Mesodermal cell (in vitro differentiated cells): ENCODE results near the gene DEFB112. TPM values are rescaled to one million over a fixed set of nuclear protein-coding genes. Genes with fewer than 3 reads are reported as not detected.

Experiments
- H3K27ac ChIP-seq: 2 replicates; pipeline ENCODE4 v1.7.0; 2013; ENCODE audit warnings: mild to moderate bottlenecking, low read depth, low read length, moderate library complexity; ENCODE audit not compliant: severe bottlenecking
- H3K36me3 ChIP-seq: 2 replicates; pipeline ENCODE4 v1.7.1; 2013; ENCODE audit warnings: mild to moderate bottlenecking, low read length, moderate library complexity; ENCODE audit not compliant: control insufficient read depth, insufficient read depth
- H3K4me1 ChIP-seq: one replicate; pipeline ENCODE4 v1.7.1; 2013; ENCODE audit warnings: mild to moderate bottlenecking, low read length; ENCODE audit not compliant: insufficient read depth, control insufficient read depth, poor library complexity, severe bottlenecking
- H3K4me3 ChIP-seq: 2 replicates; pipeline ENCODE4 v1.7.0; 2013; ENCODE audit warnings: low read length, control low read depth, mild to moderate bottlenecking; ENCODE audit not compliant: insufficient read depth, poor library complexity, severe bottlenecking; ENCODE audit errors: extremely low read depth
- H3K9me3 ChIP-seq: 2 replicates; pipeline ENCODE4 v1.7.1; 2013; ENCODE audit warnings: mild to moderate bottlenecking, low read length, moderate library complexity; ENCODE audit not compliant: control insufficient read depth
- WGBS, 2 experiments: methylation state at CpG; one replicate each; pipeline ENCODE4 v1.1.5; 2013; ENCODE audit warnings: missing lambda C conversion rate in 2 of 2; ENCODE audit not compliant: insufficient coverage in 2 of 2; 5-methylcytosine and 5-hydroxymethylcytosine counted together
- polyA plus RNA-seq, 2 experiments: library from polyadenylated mRNA; stranded (reverse); fragments of 50-300 nt; gene quantifications; one replicate each; pipeline ENCODE4 v1.2.3, GENCODE V29; 2013

The DEFB112 gene
- polyA plus RNA-seq (2013, experiment 1 of 2): not detected
- polyA plus RNA-seq (2013, experiment 2 of 2): not detected

GRCh38 chr6:50049829-50050228 is at the start of gene DEFB112:
Gene DEFB112, minus strand, starts transcription at chr6:50049929. Its CDS starts 60 bp downstream, at chr6:50049869.
- WGBS, 2 experiments: no CpG with 5 or more reads among the region's 1 CpG
- H3K36me3 ChIP-seq: no peaks in the 10 kb centered on the region

DNA sequence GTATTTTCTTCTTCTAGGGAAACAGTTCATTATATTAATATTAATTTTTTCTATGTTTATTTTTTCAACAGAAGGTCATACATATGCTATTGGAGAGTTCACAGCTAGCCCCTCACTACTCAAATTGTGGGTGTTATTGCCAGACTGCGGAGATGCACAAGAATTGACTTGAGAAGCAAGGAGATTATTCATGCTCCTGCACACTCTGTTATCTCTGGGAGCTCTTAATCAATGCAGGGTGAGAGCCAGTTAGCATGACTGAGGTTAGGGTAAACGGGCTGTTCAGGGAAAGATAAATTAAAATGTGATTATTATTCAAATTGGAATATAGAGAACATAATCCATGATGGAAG is 48.9 kb upstream of the DEFB112 start:
- no peak overlapping the region for H3K4me3 ChIP-seq
- H3K4me1 ChIP-seq: no peaks in the 10 kb centered on the region
- no peak overlapping the region for H3K27ac ChIP-seq
- H3K36me3 ChIP-seq: no peaks in the 10 kb centered on the region
- 67% methylated on average over 1 of the region's 2 CpGs; no CpG with 5 or more reads in 1 of the 2 experiments for WGBS, 2 experiments
- no peaks in the 10 kb centered on the region for H3K9me3 ChIP-seq

More at GRCh38 chr6:50049829-50050228, at the start of gene DEFB112:
- Histone ChIP-seq H3K4me1 (no peaks in the 10 kb centered on the region), H3K9me3 (no peaks in the 10 kb centered on the region), H3K4me3 (no peak within 1 kb of the TSS), H3K27ac (no peak within 1 kb of the TSS)

DNA sequence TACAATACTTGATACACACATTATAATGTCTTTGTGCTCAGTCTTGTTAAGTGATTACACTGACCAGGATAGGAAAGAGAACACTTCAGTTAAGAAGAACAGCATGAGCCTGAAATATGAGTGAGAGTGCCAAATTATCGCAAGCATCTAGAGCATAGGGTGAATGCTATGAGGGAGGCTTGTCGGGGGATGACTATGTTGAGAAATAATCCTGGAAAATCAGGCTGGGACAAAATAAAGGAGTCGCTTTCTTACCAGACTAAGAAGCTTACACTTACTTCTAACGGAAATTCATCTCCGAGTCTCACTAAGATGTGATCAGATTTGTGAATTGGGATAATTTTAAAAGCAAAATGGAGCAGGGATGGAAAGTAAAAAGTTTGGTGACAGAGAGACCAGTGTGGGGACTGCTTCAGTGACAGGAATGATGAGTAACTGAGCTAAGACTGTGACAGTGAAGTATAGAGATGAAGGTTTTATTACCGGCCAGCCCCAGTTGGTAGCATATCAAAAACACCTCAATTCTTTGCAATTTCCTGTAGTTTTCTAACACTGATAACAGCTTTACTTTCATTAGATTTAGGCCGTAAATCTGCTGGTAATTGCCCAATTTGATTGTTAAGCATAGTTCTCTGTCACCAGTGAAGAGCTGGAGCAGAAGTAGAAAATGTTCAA is 48.4 kb upstream of the DEFB112 start:
- Histone ChIP-seq H3K27ac (no peak overlapping the region), H3K4me3 (no peak overlapping the region)
- 86 to 90% methylated on average over 2 to 4 of the region's 7 CpGs for WGBS, 2 experiments

DNA sequence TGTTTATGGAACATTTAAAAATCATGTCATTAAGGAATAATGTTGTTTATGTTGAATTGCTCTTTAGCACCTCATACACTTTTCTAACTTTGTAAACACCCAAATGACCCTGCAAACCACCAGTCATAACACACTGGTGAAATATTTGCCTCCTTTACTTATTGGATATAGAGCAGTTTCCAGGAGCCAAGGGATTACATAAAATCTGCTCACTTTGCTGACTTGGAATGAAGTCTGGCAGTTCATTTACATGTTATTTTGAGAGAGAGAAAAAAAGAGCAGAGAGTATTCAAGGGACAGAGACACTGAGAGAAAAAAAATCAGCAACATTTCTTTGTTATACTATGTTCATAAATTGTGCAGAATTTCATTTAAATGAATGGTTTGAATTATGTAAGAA is 46.6 kb upstream of the DEFB112 start:
- Histone ChIP-seq H3K4me3 (no peak overlapping the region), H3K4me1 (no peaks in the 10 kb centered on the region), H3K27ac (no peak overlapping the region)

More for the DNA sequence above, 48.4 kb upstream of the DEFB112 start:
- no peaks in the 10 kb centered on the region for H3K4me1 ChIP-seq
- H3K36me3 ChIP-seq: no peaks in the 10 kb centered on the region
- H3K9me3 ChIP-seq: no peaks in the 10 kb centered on the region

DNA sequence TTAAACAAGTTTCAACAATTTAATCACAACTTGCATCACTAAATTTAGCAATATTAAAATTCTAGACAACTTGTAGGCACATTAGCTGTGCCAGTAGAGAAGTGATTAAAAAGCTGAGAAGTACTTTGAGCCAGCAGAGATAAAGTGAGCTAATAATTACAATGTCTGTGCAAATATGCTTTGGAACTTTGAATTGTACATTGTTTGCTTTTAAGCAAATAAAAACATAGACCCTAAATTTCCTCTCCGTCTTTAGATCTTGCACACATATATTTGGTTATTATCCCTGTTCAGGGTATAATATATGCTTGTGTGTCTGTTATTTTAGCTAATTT is 44.2 kb upstream of the DEFB112 start:
- WGBS, 2 experiments: no CpG with 5 or more reads among the region's 1 CpG
- no peaks in the 10 kb centered on the region for H3K36me3 ChIP-seq
- no peaks in the 10 kb centered on the region for H3K9me3 ChIP-seq
- H3K4me3 ChIP-seq: no peak overlapping the region
- no peak overlapping the region for H3K27ac ChIP-seq
- no peaks in the 10 kb centered on the region for H3K4me1 ChIP-seq

More for the DNA sequence above, 46.6 kb upstream of the DEFB112 start:
- no peaks in the 10 kb centered on the region for H3K36me3 ChIP-seq
- H3K9me3 ChIP-seq: no peaks in the 10 kb centered on the region

DNA sequence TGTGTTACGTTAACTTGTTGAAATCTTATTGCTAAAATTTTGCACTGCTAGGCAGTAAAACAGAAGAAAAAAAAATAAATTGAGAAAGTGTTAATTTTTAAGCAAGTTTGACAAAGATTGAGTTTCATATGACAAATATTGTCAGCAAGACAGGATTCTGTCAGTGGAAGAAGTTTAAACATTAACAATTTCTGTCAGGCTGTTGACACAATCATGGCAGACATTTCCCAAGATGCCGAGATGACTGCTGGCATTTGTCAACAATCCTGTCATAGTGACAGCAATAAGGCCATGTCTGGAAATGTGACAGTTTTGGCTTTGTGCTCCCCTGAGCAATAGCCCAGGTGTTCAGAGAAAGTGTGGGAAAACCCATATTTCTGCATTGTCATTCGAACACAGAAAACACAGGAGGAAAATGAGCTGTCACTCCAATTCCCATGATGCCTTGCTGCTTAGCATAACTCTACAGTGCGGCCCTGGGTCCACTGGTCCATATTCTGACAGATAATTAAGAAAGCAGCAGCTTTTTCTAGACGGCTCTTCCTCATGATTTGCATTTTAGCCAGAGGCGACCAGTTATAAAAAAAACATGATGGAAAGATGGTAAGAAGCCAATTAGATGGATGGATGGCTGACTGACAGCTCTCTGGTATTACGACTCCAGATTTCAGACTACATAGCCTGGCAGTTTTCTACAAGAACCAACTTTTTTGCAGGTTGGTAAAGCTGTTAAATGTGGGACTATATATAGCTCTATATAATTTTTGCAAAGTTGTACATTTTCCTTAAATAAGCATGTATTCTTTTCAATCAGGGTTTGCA is 43.6 kb upstream of the DEFB112 start:
- H3K27ac ChIP-seq: no peak overlapping the region
- 96 to 98% methylated on average over 4 to 6 of the region's 7 CpGs for WGBS, 2 experiments
- H3K36me3 ChIP-seq: no peaks in the 10 kb centered on the region
- no peaks in the 10 kb centered on the region for H3K9me3 ChIP-seq
- no peak overlapping the region for H3K4me3 ChIP-seq
- H3K4me1 ChIP-seq: no peaks in the 10 kb centered on the region

- Histone ChIP-seq H3K4me3 (no peak overlapping the region), H3K9me3 (no peaks in the 10 kb centered on the region), H3K27ac (no peak overlapping the region), H3K36me3 (no peaks in the 10 kb centered on the region), H3K4me1 (no peaks in the 10 kb centered on the region)
- no CpG with 5 or more reads among the region's 1 CpG for WGBS, 2 experiments
Observed at GRCh38 chr6:50091641-50092040, 41.9 kb upstream of the DEFB112 start.

DNA sequence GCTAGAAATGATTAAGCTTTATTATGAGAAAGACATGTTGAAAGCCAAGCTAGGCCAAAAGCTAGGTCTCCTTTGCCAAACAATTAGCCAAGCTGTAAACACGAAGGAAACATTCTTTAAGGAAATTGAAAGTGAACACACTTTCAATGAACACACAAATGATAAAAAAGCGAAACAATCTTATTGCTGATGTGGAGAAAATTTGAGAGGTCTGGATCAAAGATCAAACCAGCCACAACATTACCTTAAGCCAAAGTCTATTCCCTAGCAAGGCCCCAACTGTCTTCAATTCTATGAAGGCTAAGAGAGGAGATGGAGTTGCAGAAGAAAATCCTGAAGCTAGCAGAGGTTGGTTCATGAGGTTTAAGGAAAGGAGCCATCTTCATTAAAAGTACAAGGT is 40.2 kb upstream of the DEFB112 start:
- Histone ChIP-seq H3K4me1 (no peaks in the 10 kb centered on the region), H3K27ac (no peak overlapping the region), H3K36me3 (no peaks in the 10 kb centered on the region), H3K9me3 (no peaks in the 10 kb centered on the region), H3K4me3 (no peak overlapping the region)
- WGBS, 2 experiments: no CpG with 5 or more reads among the region's 2 CpGs

GRCh38 chr6:50087231-50087954 is 37.7 kb upstream of the DEFB112 start:
- WGBS, 2 experiments: 0% methylated on average over 1 of the region's 2 CpGs
- H3K27ac ChIP-seq: no peak overlapping the region
- no peaks in the 10 kb centered on the region for H3K9me3 ChIP-seq
- no peak overlapping the region for H3K4me3 ChIP-seq
- no peaks in the 10 kb centered on the region for H3K36me3 ChIP-seq
- no peaks in the 10 kb centered on the region for H3K4me1 ChIP-seq

DNA sequence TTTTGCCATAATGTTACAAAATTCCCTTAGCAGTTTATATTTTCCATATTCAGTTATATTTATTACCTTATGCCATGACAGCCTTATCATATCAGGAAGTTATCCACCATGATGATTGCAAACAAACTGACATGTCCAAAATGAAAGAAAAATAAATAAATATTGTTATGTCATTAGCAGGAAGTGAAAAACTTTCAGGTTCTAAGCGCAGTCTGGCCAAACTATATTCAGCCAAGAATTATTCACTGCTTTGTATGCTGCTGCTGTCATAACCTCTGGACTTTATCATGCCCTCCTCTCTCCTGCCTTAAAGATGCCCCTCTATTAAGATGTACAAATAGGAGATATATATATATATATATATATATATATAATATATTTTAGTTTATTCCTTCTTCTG is 27.7 kb upstream of the DEFB112 start:
- no peaks in the 10 kb centered on the region for H3K9me3 ChIP-seq
- 0% methylated on average over 1 of the region's 1 CpG; no CpG with 5 or more reads in 1 of the 2 experiments for WGBS, 2 experiments

More for the DNA sequence above, 27.7 kb upstream of the DEFB112 start:
- H3K4me3 ChIP-seq: no peak overlapping the region
- H3K4me1 ChIP-seq: no peaks in the 10 kb centered on the region
- H3K27ac ChIP-seq: no peak overlapping the region
- H3K36me3 ChIP-seq: no peaks in the 10 kb centered on the region
